Transverse colon (tissue), 3 donors: ENCODE measurements around the gene TXNRD3.

Experiments
- CTCF ChIP-seq, 5 experiments: fragments of 200-600 bp in 3 of 5; fragments of 450-650 bp in 2 of 5; sonication (generic) in 3 of 5; IDR thresholded peaks; 1 replicate in 2 of 5; 2 replicates in 3 of 5; pipeline ENCODE4 v1.5.1; 2016 to 2017; ENCODE audit warnings: antibody characterized with exemption in 5 of 5, inconsistent platforms in 3 of 5, mild to moderate bottlenecking in 2 of 5, moderate library complexity in 1 of 5
- POLR2A ChIP-seq: fragments of 450-650 bp; IDR thresholded peaks from one replicate; pipeline ENCODE4 v1.6.1; 2016; ENCODE audit warnings: antibody characterized with exemption, mild to moderate bottlenecking, moderate library complexity

DNA sequence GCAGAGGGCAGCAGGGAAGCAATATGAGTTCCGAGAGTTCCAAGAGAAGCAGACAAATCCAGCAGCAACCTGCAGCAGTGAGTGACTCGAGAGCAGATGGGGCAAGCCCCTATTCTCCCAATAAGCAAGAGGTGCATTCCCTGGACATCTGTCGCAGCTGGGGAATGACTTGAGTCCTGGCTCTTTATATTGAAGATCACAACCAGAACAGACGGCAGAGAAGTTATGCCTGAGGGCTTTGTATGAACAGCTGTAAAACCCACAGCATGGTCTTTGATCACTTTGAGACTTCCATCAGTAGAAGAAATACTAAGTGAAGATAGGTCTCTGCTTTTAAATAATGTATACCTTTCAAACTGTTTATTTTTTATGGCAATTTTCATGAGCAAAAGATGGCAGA lies 72.6 kb downstream of the TXNRD3 start:
- TF ChIP-seq POLR2A (no peak), CTCF (IDR thresholded peaks at IDR 0.05) (no peak)
